Pulmonary artery endothelial cell (primary cell): ENCODE data around the gene CCDC80. TPM values are rescaled to one million over a fixed set of nuclear protein-coding genes. Genes with fewer than 3 reads are reported as not detected.

ENCODE experiments used
- DNase-seq: peaks from one replicate; pipeline ENCODE4 v3.0.0-alpha.2; 2011; ENCODE audit warnings: low read depth, low spot score
- total RNA-seq: library from RNA; depleted of rRNA; stranded (reverse); fragments of >200 nt; gene quantifications from 2 replicates; pipeline ENCODE4 v1.2.3, GENCODE V29; 2014

CCDC80 gene, protein sequence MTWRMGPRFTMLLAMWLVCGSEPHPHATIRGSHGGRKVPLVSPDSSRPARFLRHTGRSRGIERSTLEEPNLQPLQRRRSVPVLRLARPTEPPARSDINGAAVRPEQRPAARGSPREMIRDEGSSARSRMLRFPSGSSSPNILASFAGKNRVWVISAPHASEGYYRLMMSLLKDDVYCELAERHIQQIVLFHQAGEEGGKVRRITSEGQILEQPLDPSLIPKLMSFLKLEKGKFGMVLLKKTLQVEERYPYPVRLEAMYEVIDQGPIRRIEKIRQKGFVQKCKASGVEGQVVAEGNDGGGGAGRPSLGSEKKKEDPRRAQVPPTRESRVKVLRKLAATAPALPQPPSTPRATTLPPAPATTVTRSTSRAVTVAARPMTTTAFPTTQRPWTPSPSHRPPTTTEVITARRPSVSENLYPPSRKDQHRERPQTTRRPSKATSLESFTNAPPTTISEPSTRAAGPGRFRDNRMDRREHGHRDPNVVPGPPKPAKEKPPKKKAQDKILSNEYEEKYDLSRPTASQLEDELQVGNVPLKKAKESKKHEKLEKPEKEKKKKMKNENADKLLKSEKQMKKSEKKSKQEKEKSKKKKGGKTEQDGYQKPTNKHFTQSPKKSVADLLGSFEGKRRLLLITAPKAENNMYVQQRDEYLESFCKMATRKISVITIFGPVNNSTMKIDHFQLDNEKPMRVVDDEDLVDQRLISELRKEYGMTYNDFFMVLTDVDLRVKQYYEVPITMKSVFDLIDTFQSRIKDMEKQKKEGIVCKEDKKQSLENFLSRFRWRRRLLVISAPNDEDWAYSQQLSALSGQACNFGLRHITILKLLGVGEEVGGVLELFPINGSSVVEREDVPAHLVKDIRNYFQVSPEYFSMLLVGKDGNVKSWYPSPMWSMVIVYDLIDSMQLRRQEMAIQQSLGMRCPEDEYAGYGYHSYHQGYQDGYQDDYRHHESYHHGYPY
- total RNA-seq = 20.5 and 30.5 TPM in 2 replicates

DNA sequence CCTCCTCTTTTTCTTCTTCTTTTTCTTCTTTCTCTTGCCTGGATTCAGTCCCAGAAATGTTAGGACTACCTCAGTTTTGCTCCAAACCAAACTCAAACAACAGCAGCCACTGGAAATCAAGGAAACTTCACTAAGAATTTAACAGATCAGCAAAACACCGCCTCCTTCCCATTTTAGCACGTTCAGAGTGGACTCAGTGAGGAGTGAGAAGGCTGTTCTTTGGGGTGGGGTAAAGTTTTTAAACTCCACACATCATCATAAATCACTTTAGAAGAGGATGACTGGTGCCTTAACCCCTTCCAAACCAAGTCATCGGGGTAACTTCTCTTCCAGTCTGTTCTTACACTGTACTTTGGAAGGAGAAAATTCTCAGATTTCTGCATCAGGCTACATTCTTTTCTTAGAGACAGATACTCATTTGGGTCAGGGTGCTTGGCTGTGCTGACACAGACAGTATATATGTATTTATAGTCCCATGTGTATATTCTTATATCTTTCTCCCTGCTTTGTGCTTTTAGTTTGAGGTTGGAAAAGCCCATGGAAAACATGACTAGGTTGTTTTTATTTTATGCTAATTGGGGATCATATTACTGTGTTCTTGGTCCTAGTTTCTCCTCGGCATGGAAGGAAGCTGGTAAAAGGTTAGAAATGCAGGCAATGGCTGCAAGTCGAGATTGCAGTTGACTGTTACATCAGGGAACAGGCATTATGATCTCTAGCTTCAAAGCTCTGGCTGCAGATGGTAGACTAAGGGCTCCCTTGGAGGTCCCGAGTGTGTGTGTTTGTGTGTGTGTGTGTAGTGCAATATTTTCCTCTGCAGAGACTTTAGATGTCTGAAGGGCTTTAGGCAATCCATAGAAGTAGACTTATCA lies at the start of gene CCDC80:
Gene CCDC80 (minus strand): TSS at position 214 of the 872 bp plus-strand sequence. CDS start 1,238 bp downstream, outside the sequence.
- DNase-seq = peak; percentile 77

- no peak for DNase-seq
These were observed 49.0 kb upstream of the CCDC80 start for GRCh38 chr3:112689989-112690388.

- DNase-seq = no peak
These were observed 48.4 kb upstream of the CCDC80 start for GRCh38 chr3:112689385-112689784.

GRCh38 chr3:112688819-112689218 lies 47.9 kb upstream of the CCDC80 start:
- DNase-seq = no peak

DNA sequence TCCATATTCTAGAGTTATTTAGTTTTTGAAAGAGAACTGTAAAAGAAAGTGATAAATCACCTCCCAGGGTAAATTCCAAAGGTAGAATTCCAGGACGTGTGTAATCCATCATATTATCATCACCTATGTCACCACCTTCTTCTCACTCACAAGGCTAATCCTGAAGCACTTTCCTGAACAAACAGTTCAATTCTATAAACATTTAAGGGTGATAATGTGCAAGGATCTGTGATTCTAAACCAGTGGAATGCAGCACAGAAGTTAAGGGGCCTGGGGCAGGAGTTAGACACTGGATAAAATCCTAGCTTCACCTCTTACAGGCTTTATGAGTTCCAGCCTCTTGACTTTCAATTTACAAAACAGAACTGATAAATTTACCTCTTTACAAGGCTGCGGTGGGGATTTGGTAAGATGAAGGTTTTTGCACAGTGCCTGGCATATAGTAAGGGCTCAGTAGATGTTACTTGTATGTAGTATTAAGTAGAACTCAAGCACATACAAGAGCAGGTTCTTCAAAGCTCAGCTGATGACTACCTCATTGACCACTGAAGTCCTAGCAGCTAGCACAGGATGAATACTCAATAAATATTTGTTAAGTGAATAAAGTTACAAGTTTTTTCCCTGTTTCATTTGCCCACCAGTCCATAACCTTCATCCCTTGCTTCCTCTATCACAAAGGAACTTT lies 47.3 kb upstream of the CCDC80 start:
- no peak for DNase-seq

DNA sequence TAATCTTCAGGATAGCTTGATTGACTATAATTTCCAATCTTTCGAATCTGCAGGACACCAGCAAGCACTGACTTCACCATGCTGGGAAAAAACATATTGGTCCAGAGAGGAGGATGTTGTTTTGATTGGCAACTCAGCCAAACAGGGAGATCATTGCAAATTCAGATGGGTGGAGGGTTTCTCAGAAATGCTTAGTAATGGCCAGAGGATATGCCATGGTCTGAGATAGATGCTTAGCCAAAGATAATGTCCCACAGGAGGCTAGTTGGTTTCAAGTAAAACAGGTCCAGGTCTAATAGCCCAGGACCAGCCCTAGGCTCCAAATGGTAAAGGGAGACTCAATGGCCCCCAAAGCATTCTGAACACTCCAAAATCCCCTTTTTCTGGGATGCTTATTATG lies 46.7 kb upstream of the CCDC80 start:
- no peak for DNase-seq

DNA sequence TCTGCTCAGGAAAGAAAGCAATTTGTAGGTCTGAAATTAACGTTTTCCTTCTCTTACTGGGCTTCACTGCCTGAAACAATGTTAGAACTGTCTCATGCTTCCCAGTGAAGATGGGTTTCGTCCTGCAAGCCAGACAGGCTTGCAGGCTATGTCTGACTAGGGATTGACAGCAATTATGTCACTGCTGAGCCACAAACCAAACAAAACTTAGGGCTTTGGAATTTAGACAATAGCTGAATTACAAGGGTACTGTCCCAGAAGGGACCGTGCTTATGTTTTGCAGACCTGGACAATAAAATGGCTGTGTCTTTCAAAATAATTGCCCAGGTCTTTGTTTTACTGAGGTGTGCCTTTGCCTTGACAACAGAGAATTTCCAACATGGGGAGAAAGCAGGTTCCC lies 46.3 kb upstream of the CCDC80 start:
- DNase-seq = no peak

DNA sequence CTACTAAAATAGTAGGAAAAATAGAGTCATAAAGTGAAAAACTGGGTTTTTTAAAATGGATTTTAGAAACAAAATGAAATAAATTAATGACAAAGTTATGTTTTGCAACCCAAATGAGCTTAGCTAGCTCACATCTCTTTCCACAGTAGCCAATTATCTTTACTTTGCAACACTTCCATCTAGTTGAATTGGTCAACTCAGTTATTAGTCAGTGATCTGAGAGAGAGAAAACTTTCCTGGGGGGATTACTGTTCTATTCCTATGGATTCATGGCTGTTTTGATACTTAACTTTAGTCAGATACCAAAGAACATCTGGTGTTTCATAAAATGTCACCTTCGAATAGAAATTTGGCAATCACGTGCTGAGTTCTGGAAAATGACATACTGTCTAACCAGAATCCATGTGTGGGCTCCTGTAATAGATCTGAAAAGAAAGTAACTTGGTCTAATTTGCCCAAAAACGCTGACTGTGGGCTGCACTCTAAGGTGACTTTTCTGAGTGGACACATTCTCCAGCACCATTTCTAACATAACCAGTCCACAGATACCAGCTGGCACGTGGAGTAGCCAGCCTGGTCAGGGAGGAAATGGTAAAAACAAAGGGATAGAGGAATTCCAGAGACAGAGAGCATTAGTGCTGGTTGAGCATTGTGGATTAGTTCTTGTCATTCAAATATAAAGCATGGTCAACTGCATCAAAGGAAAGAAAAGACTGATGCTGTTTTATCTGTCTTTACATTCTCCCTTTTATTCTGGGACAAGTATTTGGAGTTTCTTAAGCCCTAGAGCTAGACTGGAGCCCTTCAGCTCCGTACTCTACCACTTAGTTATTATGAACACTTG lies 45.2 kb upstream of the CCDC80 start:
- DNase-seq = no peak

GRCh38 chr3:112685420-112685819 lies 44.5 kb upstream of the CCDC80 start:
- DNase-seq = no peak

GRCh38 chr3:112682361-112682760 lies 41.4 kb upstream of the CCDC80 start:
- no peak for DNase-seq

GRCh38 chr3:112681822-112682325 lies 40.9 kb upstream of the CCDC80 start:
- no peak for DNase-seq

- DNase-seq = peak; percentile 60
These were observed 35.8 kb upstream of the CCDC80 start for GRCh38 chr3:112676659-112677234.

- DNase-seq = no peak
These were observed 35.1 kb upstream of the CCDC80 start for GRCh38 chr3:112675943-112676535.

- no peak for DNase-seq
These were observed 34.4 kb upstream of the CCDC80 start for GRCh38 chr3:112675349-112675748.

DNA sequence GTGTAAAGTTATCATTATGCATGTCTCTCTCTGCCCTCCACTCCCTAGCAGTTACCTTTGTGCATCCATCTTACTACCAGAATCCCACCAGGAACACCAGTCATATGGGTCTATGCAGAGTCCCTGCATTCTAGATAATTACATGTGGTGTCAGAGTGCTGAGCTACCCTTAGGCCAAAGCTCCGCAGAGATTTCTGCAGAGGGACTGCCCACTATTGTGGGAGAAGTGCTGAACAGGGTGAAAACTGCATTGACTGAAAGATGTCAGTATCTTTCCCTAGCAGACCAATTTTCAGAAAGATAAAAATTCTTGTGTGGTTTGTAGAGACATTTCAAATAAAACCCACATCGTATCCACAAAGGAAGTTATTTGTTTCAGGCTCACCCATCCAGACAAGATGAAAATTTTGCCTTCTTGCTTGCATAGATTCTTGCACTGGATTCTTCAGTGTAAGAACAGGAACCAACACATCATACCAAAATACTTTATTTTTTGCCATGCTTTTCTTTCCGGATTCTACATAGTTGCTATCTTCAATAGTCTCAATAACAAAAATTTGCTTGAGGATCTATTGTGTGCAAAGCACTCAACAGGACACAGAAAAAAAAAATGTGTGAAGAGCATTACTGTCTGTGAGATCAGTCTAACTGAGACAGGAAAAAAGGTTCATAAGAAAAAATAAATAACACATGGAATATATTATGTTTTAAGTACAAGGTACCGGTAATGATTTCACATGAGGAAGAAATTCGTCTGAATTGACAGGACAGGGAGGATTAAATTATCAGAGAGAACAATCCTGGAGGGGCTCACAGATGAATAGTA lies 32.0 kb upstream of the CCDC80 start:
- no peak for DNase-seq

DNA sequence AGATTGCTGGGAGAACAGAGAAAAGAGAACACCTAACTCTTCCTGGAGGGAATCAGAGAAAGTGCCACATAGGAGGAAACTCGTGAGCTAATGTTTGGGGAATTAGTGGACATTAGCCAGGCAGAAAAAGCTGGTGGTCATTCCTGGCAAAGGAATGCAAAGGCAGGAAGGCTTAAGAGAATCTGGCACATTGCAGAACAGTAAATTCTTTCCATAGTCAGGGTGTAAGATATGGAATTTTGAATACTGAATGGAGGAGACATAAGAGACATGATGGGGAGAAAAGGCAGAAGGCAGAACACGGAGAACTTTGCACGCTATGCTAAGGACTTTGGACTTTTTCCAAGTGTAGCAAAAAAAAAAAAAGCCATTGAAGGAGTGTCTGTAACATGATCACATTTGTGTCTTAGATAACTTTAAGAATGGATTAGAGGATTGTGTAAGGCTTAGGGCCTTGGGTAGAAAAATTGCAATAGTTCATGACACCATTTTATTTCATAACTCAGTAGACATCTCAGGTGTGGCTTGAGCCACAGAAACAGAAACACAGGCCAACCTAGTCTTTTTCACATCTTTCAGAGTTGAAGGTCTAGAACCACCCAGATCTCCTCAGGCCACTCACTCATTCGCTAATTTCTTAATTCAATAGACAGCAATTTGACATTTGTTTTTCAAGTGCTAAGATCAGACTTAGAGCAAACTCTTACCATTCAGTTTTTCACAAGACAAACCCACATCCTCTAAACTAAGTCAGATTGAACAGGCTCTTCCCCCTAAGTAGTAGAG lies 31.2 kb upstream of the CCDC80 start:
- DNase-seq = peak; percentile 74

DNA sequence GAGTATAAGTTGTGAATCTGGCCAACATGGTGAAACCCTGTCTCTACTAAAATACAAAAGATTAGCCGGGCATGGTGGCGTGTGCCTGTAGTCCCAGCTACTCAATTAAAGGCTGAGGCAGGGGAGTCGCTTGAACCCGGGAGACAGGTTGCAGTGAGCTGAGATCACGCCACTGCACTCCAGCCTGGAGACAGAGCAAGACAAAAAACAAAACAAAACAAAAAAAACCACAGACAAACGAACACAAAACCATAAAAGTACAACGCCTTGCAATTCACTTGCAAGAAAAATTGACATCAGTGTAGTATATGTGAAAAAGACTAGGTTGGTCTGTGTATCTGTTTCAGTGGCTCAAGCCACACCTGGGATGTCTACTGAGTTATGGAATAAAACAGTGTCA lies 29.9 kb upstream of the CCDC80 start:
- no peak for DNase-seq
